ENCODE data around the gene AASDH.

- TF ChIP-seq EZH2 (IDR thresholded peaks at IDR 0.05; ENCODE audit: low read depth): no peak
- TF ChIP-seq CTCF (conservative IDR thresholded peaks at IDR 0.05): no peak
These were observed 17.7 kb upstream of the AASDH start for GRCh38 chr4:56405016-56405415.
